ENCODE data around the gene RSPRY1. TPM values are rescaled to one million over a fixed set of nuclear protein-coding genes. Genes with fewer than 3 reads are reported as not detected.

The RSPRY1 gene
- total and polyA plus RNA-seq, 2 donors (not counting 1 experiment from before 2014, with no cell fraction given) = 36.5 to 51.9 TPM

DNA sequence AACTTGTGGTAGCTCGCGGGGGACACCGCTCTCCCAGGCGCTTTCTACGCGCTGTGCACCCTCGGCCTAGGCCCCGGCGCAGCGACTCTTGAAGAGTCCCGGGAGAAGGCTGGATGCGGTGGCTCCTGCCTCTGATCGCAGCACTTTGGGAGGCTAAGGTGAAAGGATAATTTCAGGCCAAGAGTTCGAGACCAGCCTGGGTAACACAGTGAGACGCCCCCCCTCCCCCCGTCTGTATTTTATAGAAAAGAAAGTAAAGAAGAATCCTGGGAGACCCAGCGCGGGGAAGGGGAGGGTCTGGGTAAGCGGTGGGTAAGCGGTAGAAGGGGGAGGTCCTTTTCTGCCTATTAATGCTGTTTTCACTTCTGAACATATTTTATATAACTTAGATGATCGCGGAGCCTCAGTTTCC, 98.8 kb downstream of the RSPRY1 start:
- TF ChIP-seq, protein P1, sequence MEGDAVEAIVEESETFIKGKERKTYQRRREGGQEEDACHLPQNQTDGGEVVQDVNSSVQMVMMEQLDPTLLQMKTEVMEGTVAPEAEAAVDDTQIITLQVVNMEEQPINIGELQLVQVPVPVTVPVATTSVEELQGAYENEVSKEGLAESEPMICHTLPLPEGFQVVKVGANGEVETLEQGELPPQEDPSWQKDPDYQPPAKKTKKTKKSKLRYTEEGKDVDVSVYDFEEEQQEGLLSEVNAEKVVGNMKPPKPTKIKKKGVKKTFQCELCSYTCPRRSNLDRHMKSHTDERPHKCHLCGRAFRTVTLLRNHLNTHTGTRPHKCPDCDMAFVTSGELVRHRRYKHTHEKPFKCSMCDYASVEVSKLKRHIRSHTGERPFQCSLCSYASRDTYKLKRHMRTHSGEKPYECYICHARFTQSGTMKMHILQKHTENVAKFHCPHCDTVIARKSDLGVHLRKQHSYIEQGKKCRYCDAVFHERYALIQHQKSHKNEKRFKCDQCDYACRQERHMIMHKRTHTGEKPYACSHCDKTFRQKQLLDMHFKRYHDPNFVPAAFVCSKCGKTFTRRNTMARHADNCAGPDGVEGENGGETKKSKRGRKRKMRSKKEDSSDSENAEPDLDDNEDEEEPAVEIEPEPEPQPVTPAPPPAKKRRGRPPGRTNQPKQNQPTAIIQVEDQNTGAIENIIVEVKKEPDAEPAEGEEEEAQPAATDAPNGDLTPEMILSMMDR (conservative IDR thresholded peaks at IDR 0.05 in 1 of 2, IDR thresholded peaks at IDR 0.05 in 1 of 2; ENCODE audit: low read depth in 1 of 2, low read length in 2 of 2) = no peak
- no peak for TF ChIP-seq EZH2 (IDR thresholded peaks at IDR 0.05; ENCODE audit: low read length, missing control alignments)
- Histone ChIP-seq H3K9ac (ENCODE audit: insufficient read depth, low read length) (no peak overlapping the region), H3K36me3 (ENCODE audit: control insufficient read depth, insufficient read depth, low read length) (no peaks in the 10 kb centered on the region)

DNA sequence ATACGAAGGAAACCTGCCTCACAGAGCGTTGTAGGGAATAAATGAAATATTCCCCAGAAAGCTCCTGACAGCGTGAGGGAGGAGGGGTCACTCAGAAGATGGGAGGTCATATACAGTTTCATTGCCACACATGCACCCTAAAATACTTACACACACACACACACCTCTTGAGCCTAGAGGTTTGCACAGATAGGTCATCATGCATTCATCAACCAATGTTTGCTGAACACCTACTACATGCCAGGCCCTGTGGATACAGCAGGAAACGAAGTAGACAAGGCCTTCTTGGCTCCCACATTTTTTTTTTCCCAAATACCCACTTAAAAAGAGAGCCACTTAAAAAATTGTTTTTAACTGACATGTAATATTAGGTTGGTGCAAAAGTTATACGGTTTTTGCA, 99.2 kb downstream of the RSPRY1 start:
- Histone ChIP-seq H4K20me1 (ENCODE audit: control insufficient read depth, extremely low read depth, insufficient read depth, low read length) (no peaks in the 10 kb centered on the region), H3K36me3 (ENCODE audit: control insufficient read depth, insufficient read depth, low read length) (no peaks in the 10 kb centered on the region), H3K4me2 (ENCODE audit: extremely low read depth, insufficient read depth, low read length) (no peak overlapping the region), H3K4me1 (ENCODE audit: control insufficient read depth, extremely low read depth, insufficient read depth, low read length) (no peaks in the 10 kb centered on the region), H3K9me3 (ENCODE audit: control insufficient read depth, insufficient read depth, low read depth, low read length) (no peaks in the 10 kb centered on the region), H3K79me2 (ENCODE audit: control insufficient read depth, insufficient read depth, low read length) (no peaks in the 10 kb centered on the region), H3K4me3 (replicated peaks in 1 of 4; ENCODE audit: control extremely low read depth in 1 of 4, insufficient read depth in 1 of 4, low read depth in 3 of 4, low read length in 4 of 4) (no peak overlapping the region), H2AFZ (ENCODE audit: low read length) (no peak overlapping the region), H3K27ac (ENCODE audit: insufficient read depth, low read length) (no peak overlapping the region), H3K9ac (ENCODE audit: insufficient read depth, low read length) (no peak overlapping the region), H3K27me3 (ENCODE audit: control insufficient read depth, insufficient read depth, low read length) (peaks cover 23% of the 10 kb centered on the region)
- DNase-seq (ENCODE audit: low read depth in 2 of 2) = no peak
- no peak for TF ChIP-seq EZH2 (IDR thresholded peaks at IDR 0.05; ENCODE audit: low read length, missing control alignments)
- TF ChIP-seq, protein P1 (conservative IDR thresholded peaks at IDR 0.05 in 1 of 2, IDR thresholded peaks at IDR 0.05 in 1 of 2; ENCODE audit: low read depth in 1 of 2, low read length in 2 of 2) = no peak

More for the DNA sequence above, 98.8 kb downstream of the RSPRY1 start:
- H3K9me3 ChIP-seq (ENCODE audit: control insufficient read depth, insufficient read depth, low read depth, low read length) = no peaks in the 10 kb centered on the region
- H2AFZ ChIP-seq (ENCODE audit: low read length) = peak overlapping the region; percentile 17
- peaks cover 23% of the 10 kb centered on the region for H3K27me3 ChIP-seq (ENCODE audit: control insufficient read depth, insufficient read depth, low read length)
- H4K20me1 ChIP-seq (ENCODE audit: control insufficient read depth, extremely low read depth, insufficient read depth, low read length) = no peaks in the 10 kb centered on the region
- no peaks in the 10 kb centered on the region for H3K79me2 ChIP-seq (ENCODE audit: control insufficient read depth, insufficient read depth, low read length)
- H3K4me2 ChIP-seq (ENCODE audit: extremely low read depth, insufficient read depth, low read length) = no peak overlapping the region
- peak overlapping the region; percentile 33 to 51 (median 40) for H3K4me3 ChIP-seq (replicated peaks in 1 of 4; ENCODE audit: control extremely low read depth in 1 of 4, insufficient read depth in 1 of 4, low read depth in 3 of 4, low read length in 4 of 4)
- H3K4me1 ChIP-seq (ENCODE audit: control insufficient read depth, extremely low read depth, insufficient read depth, low read length) = no peaks in the 10 kb centered on the region
- H3K27ac ChIP-seq (ENCODE audit: insufficient read depth, low read length) = no peak overlapping the region
- DNase-seq (ENCODE audit: low read depth in 2 of 2) = no peak

DNA sequence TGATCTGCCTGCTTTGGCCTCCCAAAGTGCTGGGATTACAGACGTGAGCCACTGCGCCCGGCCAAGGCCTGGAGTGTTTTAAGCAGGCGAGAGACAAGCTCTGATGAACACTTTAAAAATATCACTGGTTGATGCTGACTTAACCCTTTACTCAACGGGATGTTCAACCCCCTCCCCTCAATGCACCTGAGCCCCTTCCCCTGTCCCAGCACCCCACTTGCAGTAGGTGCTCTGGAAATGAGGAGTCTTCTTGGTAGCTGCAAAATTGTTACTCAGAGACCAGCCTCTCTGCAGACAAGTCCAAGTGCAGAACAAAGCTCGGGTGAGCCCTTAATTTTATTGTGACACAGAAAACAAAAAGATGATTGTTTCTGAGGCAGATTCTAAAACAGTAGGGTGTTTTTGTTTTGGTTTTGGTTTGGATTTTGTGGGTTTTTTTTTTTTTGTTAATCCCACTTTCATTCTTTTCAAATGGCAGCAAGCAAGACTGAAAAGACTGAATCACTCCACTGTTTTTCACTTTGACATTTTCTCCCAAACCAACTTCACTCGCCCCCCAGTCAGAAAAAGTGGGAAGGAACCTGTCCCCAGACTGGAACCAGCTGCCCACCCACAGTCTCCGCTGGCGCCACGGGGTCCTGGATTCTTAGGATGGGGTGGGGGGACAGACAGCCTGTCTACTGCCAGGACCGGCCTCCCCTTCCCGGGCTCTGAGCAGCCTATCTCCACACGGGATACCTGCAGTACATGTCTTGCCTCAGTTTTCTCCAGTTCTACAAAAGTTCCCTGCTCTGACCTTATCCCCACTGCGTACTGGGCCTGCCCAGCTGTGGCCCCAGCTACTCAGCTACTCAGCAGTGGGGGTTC, 103.5 kb downstream of the RSPRY1 start:
- no peaks in the 10 kb centered on the region for H4K20me1 ChIP-seq (ENCODE audit: control insufficient read depth, extremely low read depth, insufficient read depth, low read length)
- H3K36me3 ChIP-seq (ENCODE audit: control insufficient read depth, insufficient read depth, low read length) = no peaks in the 10 kb centered on the region
- H3K4me1 ChIP-seq (ENCODE audit: control insufficient read depth, extremely low read depth, insufficient read depth, low read length) = no peaks in the 10 kb centered on the region
- TF ChIP-seq, protein P1 (conservative IDR thresholded peaks at IDR 0.05 in 1 of 2, IDR thresholded peaks at IDR 0.05 in 1 of 2; ENCODE audit: low read depth in 1 of 2, low read length in 2 of 2) = no peak
- TF ChIP-seq EZH2 (IDR thresholded peaks at IDR 0.05; ENCODE audit: low read length, missing control alignments) = no peak
- DNase-seq (ENCODE audit: low read depth in 2 of 2) = no peak
- no peak overlapping the region for H2AFZ ChIP-seq (ENCODE audit: low read length)
- no peaks in the 10 kb centered on the region for H3K79me2 ChIP-seq (ENCODE audit: control insufficient read depth, insufficient read depth, low read length)
- H3K9me3 ChIP-seq (ENCODE audit: control insufficient read depth, insufficient read depth, low read depth, low read length) = no peaks in the 10 kb centered on the region
- H3K9ac ChIP-seq (ENCODE audit: insufficient read depth, low read length) = no peak overlapping the region
- peaks cover 5% of the 10 kb centered on the region for H3K27me3 ChIP-seq (ENCODE audit: control insufficient read depth, insufficient read depth, low read length)
- H3K4me3 ChIP-seq (replicated peaks in 1 of 4; ENCODE audit: control extremely low read depth in 1 of 4, insufficient read depth in 1 of 4, low read depth in 3 of 4, low read length in 4 of 4) = no peak overlapping the region
- H3K27ac ChIP-seq (ENCODE audit: insufficient read depth, low read length) = no peak overlapping the region
- H3K4me2 ChIP-seq (ENCODE audit: extremely low read depth, insufficient read depth, low read length) = no peak overlapping the region

Other genes with a start within 250 kb of the RSPRY1 start
- not detected in 2 replicates for gene CETP, start 224.4 kb upstream of the RSPRY1 start, total RNA-seq
- 0.06 TPM in 1 of 2 replicates, not detected in the other for gene CETP, start 224.4 kb upstream of the RSPRY1 start, polyA plus RNA-seq
- 23.6 and 43.6 TPM in 2 replicates for gene NLRC5, start 196.8 kb upstream of the RSPRY1 start, total RNA-seq
- gene NLRC5, start 196.8 kb upstream of the RSPRY1 start, polyA plus RNA-seq = 18.8 and 22.2 TPM in 2 replicates
- 14.6 and 20.5 TPM in 2 replicates for gene CPNE2, start 93.7 kb upstream of the RSPRY1 start, total RNA-seq
- 39.6 and 42.0 TPM in 2 replicates for gene CPNE2, start 93.7 kb upstream of the RSPRY1 start, polyA plus RNA-seq
- gene PSME3IP1, start 290 bp upstream of the RSPRY1 start, total RNA-seq = 55.5 and 58.3 TPM in 2 replicates
- 64.6 and 77.0 TPM in 2 replicates for gene PSME3IP1, start 290 bp upstream of the RSPRY1 start, polyA plus RNA-seq
- gene ARL2BP, start 58.9 kb downstream of the RSPRY1 start, total RNA-seq = 53.2 and 65.7 TPM in 2 replicates
- 149 and 173 TPM in 2 replicates for gene ARL2BP, start 58.9 kb downstream of the RSPRY1 start, polyA plus RNA-seq
- not detected in 2 replicates for gene PLLP, start 98.3 kb downstream of the RSPRY1 start, total RNA-seq
- gene PLLP, start 98.3 kb downstream of the RSPRY1 start, polyA plus RNA-seq = 0.02 and 0.05 TPM in 2 replicates
- not detected in 2 replicates for gene CCL22, start 172.5 kb downstream of the RSPRY1 start, total RNA-seq
- not detected in 2 replicates for gene CCL22, start 172.5 kb downstream of the RSPRY1 start, polyA plus RNA-seq
- under 0.01 TPM in 1 of 2 replicates, not detected in the other for gene CX3CL1, start 186.2 kb downstream of the RSPRY1 start, total RNA-seq
- gene CX3CL1, start 186.2 kb downstream of the RSPRY1 start, polyA plus RNA-seq = 0.46 TPM in 1 of 2 replicates, not detected in the other
- not detected in 2 replicates for gene CCL17, start 218.4 kb downstream of the RSPRY1 start, total RNA-seq
- not detected in 2 replicates for gene CCL17, start 218.4 kb downstream of the RSPRY1 start, polyA plus RNA-seq

All from fibroblast of lung (primary cell).